Keratinocyte (primary cell): ENCODE measurements around the gene RSPH1. TPM values are rescaled to one million over a fixed set of nuclear protein-coding genes. Genes with fewer than 3 reads are reported as not detected.

Experiments used
- DNase-seq: peaks from one replicate; pipeline ENCODE4 v3.0.0-alpha.2; 2011; ENCODE audit warnings: low read depth, missing footprints, low spot score
- FAIRE-seq: peaks from 2 replicates; lab custom pipeline; 2011; peaks lifted over from hg19 to GRCh38; lab: Jason Lieb, UNC
- H2AFZ ChIP-seq: 2 replicates; pipeline ENCODE4 v1.6.0; 2012; ENCODE audit warnings: low read length, control low read depth, inconsistent platforms; ENCODE audit not compliant: control insufficient read depth
- H3K27ac ChIP-seq: 2 replicates; pipeline ENCODE4 v1.5.1; 2011; ENCODE audit warnings: low read length; ENCODE audit not compliant: control insufficient read depth, insufficient read depth
- H3K27me3 ChIP-seq: 3 replicates; pipeline ENCODE4 v1.6.0; 2011; ENCODE audit warnings: low read length; ENCODE audit not compliant: control insufficient read depth, insufficient read depth; ENCODE audit errors: extremely low read depth
- H3K36me3 ChIP-seq, 2 experiments: 2 replicates in 1 of 2; 3 replicates in 1 of 2; pipeline ENCODE4 v1.5.1; 2011; ENCODE audit warnings: low read length in 2 of 2, mild to moderate bottlenecking in 1 of 2; ENCODE audit not compliant: control insufficient read depth in 2 of 2, insufficient read depth in 2 of 2; ENCODE audit errors: extremely low read depth in 1 of 2
- H3K4me1 ChIP-seq: 3 replicates; pipeline ENCODE4 v1.5.1; 2011; ENCODE audit warnings: low read length; ENCODE audit not compliant: control insufficient read depth, insufficient read depth; ENCODE audit errors: extremely low read depth
- H3K4me2 ChIP-seq: 3 replicates; pipeline ENCODE4 v1.6.0; 2011; ENCODE audit warnings: low read depth, low read length; ENCODE audit not compliant: control insufficient read depth, insufficient read depth; ENCODE audit errors: extremely low read depth
- H3K4me3 ChIP-seq, 3 experiments: fragments of 200-600 bp in 1 of 3; sonication (generic) in 1 of 3; 2 replicates in 2 of 3; 3 replicates in 1 of 3; pipeline ENCODE4 v1.5.1; 2011 to 2016; ENCODE audit warnings: low read length in 3 of 3, mild to moderate bottlenecking in 3 of 3, control low read depth in 2 of 3, inconsistent platforms in 1 of 3, low read depth in 1 of 3, mixed read lengths in 1 of 3, mixed run types in 1 of 3, moderate library complexity in 1 of 3; ENCODE audit not compliant: control insufficient read depth in 2 of 3, insufficient read depth in 2 of 3; ENCODE audit errors: extremely low read depth in 1 of 3
- H3K79me2 ChIP-seq: 2 replicates; pipeline ENCODE4 v1.6.0; 2012; ENCODE audit warnings: low read length; ENCODE audit not compliant: control insufficient read depth, insufficient read depth
- H3K9ac ChIP-seq: 3 replicates; pipeline ENCODE4 v1.6.0; 2011; ENCODE audit warnings: low read length; ENCODE audit not compliant: control insufficient read depth, insufficient read depth; ENCODE audit errors: extremely low read depth
- H3K9me1 ChIP-seq: 3 replicates; pipeline ENCODE4 v1.6.0; 2011; ENCODE audit warnings: low read length; ENCODE audit not compliant: control insufficient read depth, insufficient read depth; ENCODE audit errors: extremely low read depth
- H3K9me3 ChIP-seq: 2 replicates; pipeline ENCODE4 v1.5.1; 2012; ENCODE audit warnings: low read depth, low read length; ENCODE audit not compliant: control insufficient read depth
- H4K20me1 ChIP-seq: 3 replicates; pipeline ENCODE4 v1.6.0; 2011; ENCODE audit warnings: low read length; ENCODE audit not compliant: control insufficient read depth, insufficient read depth; ENCODE audit errors: extremely low read depth
- CTCF ChIP-seq, 3 experiments: IDR thresholded peaks in 1 of 3; conservative IDR thresholded peaks in 1 of 3; optimal IDR thresholded peaks in 1 of 3; 2 replicates in 2 of 3; 3 replicates in 1 of 3; pipeline versions ENCODE3 to v1.5.1; 2011; ENCODE audit warnings: low read length in 3 of 3, mild to moderate bottlenecking in 3 of 3, moderate library complexity in 2 of 3, control low read depth in 1 of 3, inconsistent platforms in 1 of 3; ENCODE audit not compliant: insufficient read depth in 2 of 3; ENCODE audit errors: extremely low read depth in 1 of 3
- EZH2 ChIP-seq: IDR thresholded peaks from one replicate; pipeline ENCODE4 v1.6.1; 2012; ENCODE audit warnings: inconsistent platforms, mild to moderate bottlenecking, low read length, moderate library complexity
- dilution Hi-C: fragments of 300-500 bp; cut with MboI; formaldehyde crosslinking; loops from one replicate; pipeline ENCODE4 v1.7.0; 2020; ENCODE audit warnings: low sequenced_read_pairs; ENCODE audit not compliant: extremely low pct_ligation_motif_present
- polyA plus RNA-seq, 5 experiments: library from polyadenylated mRNA; depleted of rRNA in 3 of 5; stranded (reverse) in 3 of 5; stranded (forward) in 1 of 5; unstranded in 1 of 5; fragments of >200 nt; gene quantifications; 1 replicate in 1 of 5; 2 replicates in 3 of 5; 3 replicates in 1 of 5; pipeline versions ENCODE4 v1.2.1 to v1.2.3, GENCODE V29; 2011 to 2012; ENCODE audit warnings: missing spikeins in 2 of 5, low read depth in 1 of 5, low replicate concordance in 1 of 5

The RSPH1 gene
- polyA plus RNA-seq, 1 donor (not counting 4 experiments of a cell fraction or from before 2014, with no cell fraction given): 0.50 TPM

- dilution Hi-C loops: no loop called here
- no peaks in the 10 kb centered on the region for H3K4me1 ChIP-seq
- no peak overlapping the region for H3K4me2 ChIP-seq
- no peak overlapping the region for H3K27ac ChIP-seq
- no peak for DNase-seq
- H4K20me1 ChIP-seq: no peaks in the 10 kb centered on the region
- no peaks in the 10 kb centered on the region for H3K9me3 ChIP-seq
- H3K9ac ChIP-seq: no peak overlapping the region
- H2AFZ ChIP-seq: no peak overlapping the region
- no peaks in the 10 kb centered on the region for H3K27me3 ChIP-seq
- no peaks in the 10 kb centered on the region for H3K9me1 ChIP-seq
- no peak overlapping the region for H3K4me3 ChIP-seq
- no peak for FAIRE-seq
- H3K79me2 ChIP-seq: no peaks in the 10 kb centered on the region
- H3K36me3 ChIP-seq: no peaks in the 10 kb centered on the region
- no peak for TF ChIP-seq EZH2
- TF ChIP-seq CTCF (optimal IDR thresholded peaks at IDR 0.05 in 1 of 3, IDR thresholded peaks at IDR 0.05 in 1 of 3, conservative IDR thresholded peaks at IDR 0.05 in 1 of 3; ENCODE audit: extremely low read depth in 1 of 3, insufficient read depth in 2 of 3, low read length in 3 of 3): no peak
These were observed 11.4 kb upstream of the RSPH1 start for GRCh38 chr21:42507418-42507817.

GRCh38 chr21:42505090-42505726 lies 9.2 kb upstream of the RSPH1 start:
- H3K36me3 ChIP-seq: no peaks in the 10 kb centered on the region
- H3K79me2 ChIP-seq: no peaks in the 10 kb centered on the region
- no peak overlapping the region for H2AFZ ChIP-seq
- no peaks in the 10 kb centered on the region for H3K9me1 ChIP-seq
- H4K20me1 ChIP-seq: no peaks in the 10 kb centered on the region
- H3K9me3 ChIP-seq: no peaks in the 10 kb centered on the region
- H3K27ac ChIP-seq: no peak overlapping the region
- DNase-seq (no peak), FAIRE-seq (no peak)
- no peaks in the 10 kb centered on the region for H3K27me3 ChIP-seq
- H3K4me3 ChIP-seq: no peak overlapping the region
- dilution Hi-C loops: no loop called here
- H3K4me2 ChIP-seq: no peak overlapping the region
- H3K9ac ChIP-seq: no peak overlapping the region
- H3K4me1 ChIP-seq: peaks cover 4% of the 10 kb centered on the region
- TF ChIP-seq CTCF (optimal IDR thresholded peaks at IDR 0.05 in 1 of 3, IDR thresholded peaks at IDR 0.05 in 1 of 3, conservative IDR thresholded peaks at IDR 0.05 in 1 of 3; ENCODE audit: extremely low read depth in 1 of 3, insufficient read depth in 2 of 3, low read length in 3 of 3) (no peak), EZH2 (no peak)
